Gastrocnemius medialis (tissue), 4 donors: Measurements from ENCODE around the gene NAPEPLD. TPM values are rescaled to one million over a fixed set of nuclear protein-coding genes. Genes with fewer than 3 reads are reported as not detected.
"Not testable (repeated sequence)": the region's sequence is repeated elsewhere in the genome, so short reads cannot be mapped to it uniquely, and the experiment has no call there.

Experiments used
- ATAC-seq, 2 donors: fragments of 150-250 bp; one replicate each; pipeline ENCODE4 v1.9.1; 2016
- DNase-seq, 2 donors: peaks; one replicate each; pipeline ENCODE4 v3.0.0-alpha.2; 2019
- H3K27ac ChIP-seq, 4 donors: fragments of 200-600 bp; sonication (generic); 1 replicate in 1 of 4; 2 replicates in 3 of 4; pipeline ENCODE4 v1.5.1; 2016 to 2018; ENCODE audit warnings: mild to moderate bottlenecking in 2 of 4, moderate library complexity in 1 of 4
- H3K27me3 ChIP-seq, 3 donors: fragments of 200-600 bp; sonication (generic) in 2 of 3; 1 replicate in 1 of 3; 2 replicates in 2 of 3; pipeline versions ENCODE4 v1.5.1 to v1.6.0; 2016 to 2019; ENCODE audit warnings: mild to moderate bottlenecking in 1 of 3, moderate library complexity in 1 of 3
- H3K36me3 ChIP-seq, 2 donors: fragments of 200-600 bp; sonication (generic) in 1 of 2; one replicate each; pipeline ENCODE4 v1.5.1; 2017 to 2018
- H3K4me1 ChIP-seq, 2 donors: fragments of 200-600 bp; sonication (generic) in 1 of 2; one replicate each; pipeline ENCODE4 v1.5.1; 2016 to 2017; ENCODE audit warnings: mild to moderate bottlenecking in 2 of 2
- H3K4me3 ChIP-seq, 4 donors: fragments of 200-600 bp; sonication (generic) in 3 of 4; 1 replicate in 1 of 4; 2 replicates in 3 of 4; pipeline ENCODE4 v1.5.1; 2016 to 2019; ENCODE audit warnings: mild to moderate bottlenecking in 2 of 4
- H3K9me3 ChIP-seq, 3 donors: fragments of 200-600 bp; sonication (generic) in 2 of 3; 1 replicate in 1 of 3; 2 replicates in 2 of 3; pipeline ENCODE4 v1.5.1; 2016 to 2019
- POLR2A ChIP-seq, 2 donors: fragments of 450-650 bp; IDR thresholded peaks; one replicate each; pipeline ENCODE4 v1.6.1; 2017; ENCODE audit warnings: antibody characterized with exemption in 2 of 2, mild to moderate bottlenecking in 2 of 2, moderate library complexity in 2 of 2
- in situ Hi-C, 4 donors: fragments of 200-750 bp; cut with MboI; loops; one replicate each; pipeline versions ENCODE4 v1.15.0 to v1.8.0; 2017; ENCODE audit warnings: low sequenced_read_pairs in 4 of 4
- intact Hi-C: fragments of 100-400 bp; cut with DNase I; formaldehyde crosslinking; loops from one replicate; pipeline ENCODE4 v1.15.1; 2023; ENCODE audit warnings: low total_unique reads
- total RNA-seq, 4 donors: library from RNA; depleted of rRNA; stranded (reverse); fragments of >200 nt; gene quantifications; one replicate each; pipeline versions ENCODE4 v1.1.0 to v1.2.3, GENCODE V29; 2016
- TF ChIP-seq, protein P1 (sequence below), 5 experiments: fragments of 450-650 bp in 3 of 5; fragments of 200-600 bp in 2 of 5; sonication (generic) in 2 of 5; IDR thresholded peaks in 4 of 5; conservative IDR thresholded peaks in 1 of 5; 1 replicate in 4 of 5; 2 replicates in 1 of 5; pipeline ENCODE4 v1.5.1; 2016 to 2019; ENCODE audit warnings: antibody characterized with exemption in 5 of 5, mild to moderate bottlenecking in 3 of 5, moderate library complexity in 3 of 5

The NAPEPLD gene
- total RNA-seq, 4 donors from 2014 or later = 2.3 to 5.7 (median 4.0) TPM

DNA sequence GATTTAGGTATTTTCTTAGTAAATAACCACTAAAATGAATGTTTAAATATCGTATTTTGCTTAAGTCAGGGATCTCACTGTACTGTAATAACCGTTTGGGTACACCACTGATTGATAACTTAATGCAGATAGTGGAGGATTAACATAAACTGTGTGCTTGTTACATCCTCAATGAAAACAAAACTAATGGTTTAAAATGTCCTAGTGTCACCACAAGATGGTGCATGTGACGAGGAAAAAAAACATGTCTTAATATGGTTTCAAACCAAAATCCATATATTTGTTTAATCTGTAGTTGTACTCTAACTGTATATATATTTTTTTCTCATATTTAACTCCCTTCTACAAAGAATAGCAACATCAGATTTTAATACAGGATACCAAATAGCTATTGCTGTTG lies 54.8 kb downstream of the NAPEPLD start:
- intact Hi-C loops (no loop called here), in situ Hi-C loops (no loop called here)
- DNase-seq = no peak
- Histone ChIP-seq H3K9me3 (no peaks in the 10 kb centered on the region), H3K36me3 (peaks cover 0 to 41% of the 10 kb centered on the region in 2 donors), H3K4me3 (no peak overlapping the region), H3K27ac (no peak overlapping the region), H3K4me1 (no peaks in the 10 kb centered on the region), H3K27me3 (no peaks in the 10 kb centered on the region)
- TF ChIP-seq POLR2A (IDR thresholded peaks at IDR 0.05) = no peak
- TF ChIP-seq, protein P1, sequence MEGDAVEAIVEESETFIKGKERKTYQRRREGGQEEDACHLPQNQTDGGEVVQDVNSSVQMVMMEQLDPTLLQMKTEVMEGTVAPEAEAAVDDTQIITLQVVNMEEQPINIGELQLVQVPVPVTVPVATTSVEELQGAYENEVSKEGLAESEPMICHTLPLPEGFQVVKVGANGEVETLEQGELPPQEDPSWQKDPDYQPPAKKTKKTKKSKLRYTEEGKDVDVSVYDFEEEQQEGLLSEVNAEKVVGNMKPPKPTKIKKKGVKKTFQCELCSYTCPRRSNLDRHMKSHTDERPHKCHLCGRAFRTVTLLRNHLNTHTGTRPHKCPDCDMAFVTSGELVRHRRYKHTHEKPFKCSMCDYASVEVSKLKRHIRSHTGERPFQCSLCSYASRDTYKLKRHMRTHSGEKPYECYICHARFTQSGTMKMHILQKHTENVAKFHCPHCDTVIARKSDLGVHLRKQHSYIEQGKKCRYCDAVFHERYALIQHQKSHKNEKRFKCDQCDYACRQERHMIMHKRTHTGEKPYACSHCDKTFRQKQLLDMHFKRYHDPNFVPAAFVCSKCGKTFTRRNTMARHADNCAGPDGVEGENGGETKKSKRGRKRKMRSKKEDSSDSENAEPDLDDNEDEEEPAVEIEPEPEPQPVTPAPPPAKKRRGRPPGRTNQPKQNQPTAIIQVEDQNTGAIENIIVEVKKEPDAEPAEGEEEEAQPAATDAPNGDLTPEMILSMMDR (IDR thresholded peaks at IDR 0.05 in 4 of 5, conservative IDR thresholded peaks at IDR 0.05 in 1 of 5) = no peak
- no peak for ATAC-seq

DNA sequence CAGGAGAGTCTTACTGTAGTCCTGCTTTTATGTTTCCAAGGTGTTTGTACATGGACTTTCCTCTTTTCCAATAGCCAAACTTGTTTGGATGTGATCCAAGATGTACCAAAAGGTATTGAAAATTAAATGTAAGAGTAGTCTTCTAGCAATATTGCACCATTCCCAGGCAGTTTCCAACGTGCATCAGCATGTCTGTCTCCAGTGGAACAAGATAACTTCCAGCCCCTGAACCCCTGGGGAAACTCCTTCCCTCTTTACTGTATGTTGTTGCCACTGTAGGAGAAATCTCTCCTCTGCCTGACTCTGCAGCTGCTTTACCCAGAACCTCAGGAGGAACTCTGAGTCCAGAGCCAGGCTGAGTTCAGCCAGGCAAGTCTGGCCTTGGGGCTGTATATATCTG lies 55.5 kb downstream of the NAPEPLD start:
- no peaks in the 10 kb centered on the region for H3K9me3 ChIP-seq
- no peak overlapping the region for H3K4me3 ChIP-seq
- no peak for DNase-seq
- in situ Hi-C loops = no loop called here
- no peak for ATAC-seq
- H3K36me3 ChIP-seq = peaks cover 0 to 47% of the 10 kb centered on the region in 2 donors
- no peaks in the 10 kb centered on the region for H3K4me1 ChIP-seq
- no peak overlapping the region for H3K27ac ChIP-seq
- TF ChIP-seq, protein P1 (IDR thresholded peaks at IDR 0.05 in 4 of 5, conservative IDR thresholded peaks at IDR 0.05 in 1 of 5) = no peak
- TF ChIP-seq POLR2A (IDR thresholded peaks at IDR 0.05) = no peak
- no peaks in the 10 kb centered on the region for H3K27me3 ChIP-seq
- intact Hi-C loops = no loop called here

DNA sequence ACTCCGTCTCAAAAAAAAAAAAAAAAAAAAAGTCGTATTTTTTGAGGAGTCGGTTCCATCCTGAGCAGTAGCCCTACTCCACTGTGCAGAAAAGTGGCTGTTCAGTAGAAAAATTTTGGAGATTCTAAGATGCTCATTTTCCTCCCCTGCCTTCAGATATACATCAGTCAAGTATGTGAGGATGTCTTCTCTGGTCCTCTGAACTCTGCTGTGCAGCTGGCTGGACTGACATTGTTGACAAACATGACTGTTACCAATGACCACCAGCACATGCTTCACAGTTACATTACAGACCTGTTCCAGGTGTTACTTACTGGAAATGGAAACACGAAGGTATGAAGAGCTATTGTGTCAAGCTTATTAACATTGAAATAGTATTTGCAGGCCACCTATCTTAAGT lies 56.6 kb downstream of the NAPEPLD start:
- H3K9me3 ChIP-seq, H3K4me1 ChIP-seq, ATAC-seq, H3K4me3 ChIP-seq, in situ Hi-C loops, DNase-seq, H3K27me3 ChIP-seq, H3K27ac ChIP-seq, intact Hi-C loops: not testable (repeated sequence)
- H3K36me3 ChIP-seq = peaks cover 0 to 39% of the 10 kb centered on the region in 2 donors

DNA sequence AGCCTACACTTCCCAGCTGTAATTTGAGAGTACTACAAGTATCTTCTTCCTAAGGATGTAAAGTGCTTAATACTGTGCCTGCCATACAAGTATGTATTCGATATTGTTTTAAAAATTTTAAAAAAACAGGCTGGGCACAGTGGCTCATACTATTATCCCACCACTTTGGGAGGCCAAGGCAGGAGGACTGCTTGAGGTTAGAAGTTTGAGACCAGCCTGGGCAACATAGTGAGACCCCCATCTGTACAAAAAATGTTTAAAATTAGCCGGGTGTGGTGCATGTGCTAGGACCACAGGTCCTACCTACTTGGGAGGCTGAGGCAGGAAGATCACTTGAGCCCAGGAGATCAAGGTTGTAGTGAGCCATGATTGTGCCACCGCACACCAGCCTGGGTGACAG lies 65.7 kb downstream of the NAPEPLD start:
- Histone ChIP-seq H3K27me3 (no peaks in the 10 kb centered on the region), H3K9me3 (no peaks in the 10 kb centered on the region), H3K27ac (no peak overlapping the region), H3K36me3 (peaks cover 0 to 22% of the 10 kb centered on the region in 2 donors), H3K4me3 (no peak overlapping the region), H3K4me1 (no peaks in the 10 kb centered on the region)
- TF ChIP-seq POLR2A (IDR thresholded peaks at IDR 0.05) = no peak
- TF ChIP-seq, protein P1 (IDR thresholded peaks at IDR 0.05 in 4 of 5, conservative IDR thresholded peaks at IDR 0.05 in 1 of 5) = no peak
- in situ Hi-C loops = loop anchor here in 1 of 4 donors (10.0 kb wide), 1 partner anchor 62 kb away; the partner anchor contains the start of gene NAPEPLD
- ATAC-seq (no peak), DNase-seq (no peak)
- intact Hi-C loops = no loop called here

DNA sequence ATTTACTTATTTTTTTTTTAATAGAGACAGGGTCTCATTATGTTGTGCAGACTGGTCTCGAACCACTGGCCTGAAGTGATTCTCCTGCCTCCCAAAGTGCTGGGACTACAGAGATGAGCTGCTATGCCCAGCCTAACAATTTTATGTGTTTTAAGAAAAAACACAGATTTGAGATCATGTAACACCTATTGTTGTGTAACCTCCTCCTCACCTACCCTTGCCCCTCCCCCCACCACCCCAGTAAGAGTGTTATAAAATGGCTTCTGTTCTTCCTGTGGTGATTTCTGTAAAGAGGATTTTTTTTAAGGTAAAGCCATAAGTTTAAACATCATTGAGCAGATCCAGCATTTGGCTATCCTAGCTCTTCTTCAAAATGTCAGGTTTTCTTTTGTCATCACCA lies 66.4 kb downstream of the NAPEPLD start:
- intact Hi-C loops = no loop called here

More for the DNA sequence above, 66.4 kb downstream of the NAPEPLD start:
- H3K36me3 ChIP-seq = peaks cover 0 to 22% of the 10 kb centered on the region in 2 donors
- no peak overlapping the region for H3K4me3 ChIP-seq
- DNase-seq = no peak
- H3K9me3 ChIP-seq = no peaks in the 10 kb centered on the region
- H3K27me3 ChIP-seq = no peaks in the 10 kb centered on the region
- no peaks in the 10 kb centered on the region for H3K4me1 ChIP-seq
- in situ Hi-C loops = loop anchor here in 1 of 4 donors (10.0 kb wide), 1 partner anchor 62 kb away; the partner anchor contains the start of gene NAPEPLD
- H3K27ac ChIP-seq = no peak overlapping the region
- TF ChIP-seq, protein P1 (IDR thresholded peaks at IDR 0.05 in 4 of 5, conservative IDR thresholded peaks at IDR 0.05 in 1 of 5) = no peak
- TF ChIP-seq POLR2A (IDR thresholded peaks at IDR 0.05) = no peak
- ATAC-seq = no peak
